ENCODE measurements around the gene ULK1.
A peak's percentile ranks its signal among the peaks of the same experiment; 100 is the strongest.

The ULK1 gene

DNA sequence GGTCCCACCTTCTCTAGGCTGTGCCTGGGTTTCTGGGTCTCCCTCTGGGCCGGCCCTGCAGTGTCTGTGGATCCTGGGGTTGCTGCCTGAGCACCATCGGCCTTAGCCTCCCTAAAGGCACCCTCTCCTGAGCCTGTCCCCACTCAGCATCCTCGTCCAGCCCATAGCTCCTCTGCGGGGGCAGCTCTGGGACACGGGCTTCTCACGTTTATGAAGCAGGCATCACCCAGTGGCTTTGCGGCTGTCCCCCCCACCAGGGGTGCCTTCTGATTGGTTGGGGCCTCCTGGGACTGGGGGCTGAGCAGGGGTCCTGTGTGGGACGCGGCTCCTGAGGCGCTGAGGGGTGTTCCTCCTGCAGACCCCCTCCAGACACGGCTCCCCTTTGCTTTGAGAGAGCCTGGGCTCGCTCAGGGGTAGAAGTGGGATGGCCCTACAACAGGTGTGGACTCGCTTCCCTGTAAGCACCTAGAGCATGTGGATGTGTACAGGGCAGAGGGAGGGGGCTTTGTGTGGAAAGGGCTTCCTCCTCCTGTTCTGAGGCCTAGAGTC lies 10.7 kb downstream of the ULK1 start:
- Histone ChIP-seq H3K4me1 (ENCODE audit: control insufficient read depth, insufficient read depth, low read length) (no peaks in the 10 kb centered on the region), H3K4me3 (ENCODE audit: low read length) (no peak overlapping the region), H3K9me3 (ENCODE audit: control insufficient read depth, low read length) (no peaks in the 10 kb centered on the region), H3K27me3 (replicated peaks; ENCODE audit: control insufficient read depth, insufficient read depth, low read length) (no peaks in the 10 kb centered on the region), H3K36me3 (ENCODE audit: control insufficient read depth, insufficient read depth, low read length, severe bottlenecking) (peaks cover 16% of the 10 kb centered on the region), H3K9ac (ENCODE audit: low read length) (no peak overlapping the region)
- DNase-seq (ENCODE audit: low read depth) = no peak

DNA sequence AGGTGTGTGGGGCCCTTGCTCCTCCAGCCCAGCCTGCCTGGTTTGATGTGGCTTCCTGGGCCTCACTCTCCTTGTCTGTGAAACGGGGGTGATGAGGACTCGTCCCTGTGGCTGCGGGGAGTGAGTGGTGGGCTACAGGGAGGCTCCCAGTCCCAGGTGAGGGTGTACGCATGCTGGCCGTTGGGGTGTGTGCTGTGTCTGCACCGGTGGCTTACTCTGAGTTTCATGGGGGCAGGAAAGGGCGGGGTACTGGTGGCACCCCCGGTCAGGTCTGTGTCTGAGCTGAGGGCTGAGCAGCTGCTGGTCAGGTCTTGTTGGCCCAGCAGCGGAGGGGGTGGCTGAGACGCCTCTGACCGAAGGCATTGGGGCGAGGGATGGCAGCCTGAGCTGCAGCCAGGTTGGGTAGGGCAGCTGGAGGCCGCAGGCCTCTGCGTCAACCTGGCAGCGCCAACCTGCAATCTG lies 11.2 kb downstream of the ULK1 start:
- H3K36me3 ChIP-seq (ENCODE audit: control insufficient read depth, insufficient read depth, low read length, severe bottlenecking) = peaks cover 21% of the 10 kb centered on the region
- H3K9me3 ChIP-seq (ENCODE audit: control insufficient read depth, low read length) = no peaks in the 10 kb centered on the region
- H3K27me3 ChIP-seq (replicated peaks; ENCODE audit: control insufficient read depth, insufficient read depth, low read length) = no peaks in the 10 kb centered on the region
- no peak for DNase-seq (ENCODE audit: low read depth)
- no peak overlapping the region for H3K9ac ChIP-seq (ENCODE audit: low read length)
- no peaks in the 10 kb centered on the region for H3K4me1 ChIP-seq (ENCODE audit: control insufficient read depth, insufficient read depth, low read length)
- H3K4me3 ChIP-seq (ENCODE audit: low read length) = no peak overlapping the region

DNA sequence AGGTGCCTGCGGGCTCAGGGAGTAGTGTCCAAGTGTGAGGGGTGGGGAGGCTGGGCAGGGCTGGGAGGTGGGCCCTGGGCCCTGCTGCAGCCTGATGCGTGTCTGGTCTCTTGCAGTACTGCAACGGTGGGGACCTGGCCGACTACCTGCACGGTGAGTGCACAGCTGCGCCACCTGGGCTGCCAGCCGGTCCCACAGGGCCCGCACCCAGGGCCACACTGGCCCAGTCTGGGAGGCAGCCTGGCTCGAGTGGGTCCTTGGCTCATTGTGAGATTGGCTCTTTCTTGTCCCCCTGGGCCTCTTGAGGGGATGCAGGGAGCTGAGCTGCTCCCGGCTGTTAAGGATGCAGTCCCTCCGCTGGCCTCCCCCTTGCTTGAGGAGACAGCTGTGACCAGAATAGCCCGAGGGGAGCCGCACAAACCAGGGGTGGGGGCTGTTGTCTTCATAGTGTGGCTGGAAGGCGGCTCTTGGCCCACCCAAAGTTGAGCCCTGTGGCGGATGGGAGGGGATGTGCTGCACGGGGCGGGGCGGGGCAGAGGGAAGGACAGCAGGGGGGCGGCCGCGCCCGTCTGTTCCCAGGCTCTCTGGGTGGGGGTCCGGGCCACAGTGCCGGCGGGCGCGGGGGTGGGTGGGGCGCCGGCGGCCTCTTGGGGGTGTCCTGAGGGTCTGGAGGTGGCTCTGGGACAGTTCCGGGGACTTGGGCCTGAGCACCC lies 13.1 kb downstream of the ULK1 start:
- no peaks in the 10 kb centered on the region for H3K27me3 ChIP-seq (replicated peaks; ENCODE audit: control insufficient read depth, insufficient read depth, low read length)
- no peak overlapping the region for H3K9ac ChIP-seq (ENCODE audit: low read length)
- peaks cover 9% of the 10 kb centered on the region for H3K4me1 ChIP-seq (ENCODE audit: control insufficient read depth, insufficient read depth, low read length)
- peaks cover 37% of the 10 kb centered on the region for H3K36me3 ChIP-seq (ENCODE audit: control insufficient read depth, insufficient read depth, low read length, severe bottlenecking)
- no peak for DNase-seq (ENCODE audit: low read depth)
- no peaks in the 10 kb centered on the region for H3K9me3 ChIP-seq (ENCODE audit: control insufficient read depth, low read length)
- no peak overlapping the region for H3K4me3 ChIP-seq (ENCODE audit: low read length)

DNA sequence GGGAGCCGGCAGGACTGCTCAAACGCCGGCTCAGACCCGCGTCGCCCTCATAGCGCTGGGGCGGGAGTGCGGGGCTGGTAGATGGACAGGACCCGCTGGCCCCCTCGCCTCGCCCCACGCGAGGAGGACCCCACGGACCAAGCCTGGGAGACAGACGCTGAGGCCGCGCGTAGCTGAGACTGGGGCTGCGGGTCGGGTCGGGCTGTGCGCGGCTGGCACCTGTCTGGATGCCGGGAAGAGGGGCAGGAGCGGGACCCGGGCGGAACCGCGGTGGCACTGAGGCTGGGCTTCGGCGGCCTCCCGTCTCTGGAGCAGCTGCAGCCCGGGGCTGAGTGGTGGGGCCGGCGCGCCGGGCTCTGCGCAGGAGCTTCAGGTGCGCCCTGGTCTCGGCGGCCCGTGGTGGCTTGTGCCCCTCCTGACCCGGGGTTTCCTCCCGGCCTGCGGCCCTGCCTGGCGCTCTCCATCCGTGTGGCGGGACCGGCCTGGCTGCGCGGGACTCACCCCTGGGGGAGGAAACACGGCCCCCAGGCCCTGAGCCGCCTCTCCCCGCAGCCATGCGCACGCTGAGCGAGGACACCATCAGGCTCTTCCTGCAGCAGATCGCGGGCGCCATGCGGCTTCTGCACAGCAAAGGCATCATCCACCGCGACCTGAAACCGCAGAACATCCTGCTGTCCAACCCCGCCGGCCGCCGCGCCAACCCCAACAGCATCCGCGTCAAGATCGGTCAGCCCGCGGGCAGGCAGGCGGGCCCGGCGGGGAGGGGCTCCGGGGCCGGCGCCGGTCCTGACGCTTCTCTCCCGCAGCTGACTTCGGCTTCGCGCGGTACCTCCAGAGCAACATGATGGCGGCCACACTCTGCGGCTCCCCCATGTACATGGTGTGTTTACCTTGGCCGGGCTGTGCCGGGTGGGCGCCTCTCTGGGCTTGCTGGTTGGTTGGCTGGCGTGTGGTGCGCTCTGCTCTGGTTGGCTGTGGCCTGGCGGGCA lies 14.0 kb downstream of the ULK1 start:
- H3K4me3 ChIP-seq (ENCODE audit: low read length) = no peak overlapping the region

DNA sequence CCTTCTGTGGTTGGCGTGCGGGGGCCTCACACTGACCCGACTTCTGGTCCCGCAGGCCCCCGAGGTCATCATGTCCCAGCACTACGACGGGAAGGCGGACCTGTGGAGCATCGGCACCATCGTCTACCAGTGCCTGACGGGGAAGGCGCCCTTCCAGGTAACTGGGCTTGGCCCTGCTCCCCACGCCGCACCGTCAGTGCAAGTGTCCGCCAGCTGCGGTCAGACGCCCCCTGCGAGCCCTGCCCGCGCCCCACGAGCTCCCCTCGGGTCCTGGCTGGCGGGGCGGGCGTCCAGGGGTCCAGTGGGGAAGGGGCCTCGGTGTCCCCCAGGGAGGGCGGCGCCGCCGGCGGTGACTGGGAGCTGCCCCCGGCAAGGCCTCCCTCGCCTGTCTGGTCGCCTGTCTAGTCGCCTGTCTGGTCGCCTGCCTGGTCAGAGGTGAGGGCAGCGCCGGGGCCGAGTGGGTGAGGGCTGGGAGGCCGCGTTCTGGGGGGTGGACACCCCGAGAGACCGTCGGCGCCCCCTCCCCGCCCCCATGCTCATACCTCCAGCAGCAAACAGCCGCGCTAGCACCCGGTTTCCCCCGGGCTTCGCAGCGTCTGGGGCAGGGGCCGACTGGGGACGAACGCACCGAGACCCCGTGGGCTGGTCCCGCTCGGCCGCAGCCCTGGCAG lies 14.8 kb downstream of the ULK1 start:
- DNase-seq (ENCODE audit: low read depth) = no peak
- H3K36me3 ChIP-seq (ENCODE audit: control insufficient read depth, insufficient read depth, low read length, severe bottlenecking) = peaks cover 43% of the 10 kb centered on the region
- H3K9me3 ChIP-seq (ENCODE audit: control insufficient read depth, low read length) = no peaks in the 10 kb centered on the region
- no peak overlapping the region for H3K9ac ChIP-seq (ENCODE audit: low read length)
- H3K4me1 ChIP-seq (ENCODE audit: control insufficient read depth, insufficient read depth, low read length) = peaks cover 14% of the 10 kb centered on the region
- no peaks in the 10 kb centered on the region for H3K27me3 ChIP-seq (replicated peaks; ENCODE audit: control insufficient read depth, insufficient read depth, low read length)
- H3K4me3 ChIP-seq (ENCODE audit: low read length) = no peak overlapping the region

More for the DNA sequence above, 14.0 kb downstream of the ULK1 start:
- H3K9ac ChIP-seq (ENCODE audit: low read length) = no peak overlapping the region
- H3K9me3 ChIP-seq (ENCODE audit: control insufficient read depth, low read length) = no peaks in the 10 kb centered on the region
- H3K36me3 ChIP-seq (ENCODE audit: control insufficient read depth, insufficient read depth, low read length, severe bottlenecking) = peaks cover 37% of the 10 kb centered on the region
- H3K4me1 ChIP-seq (ENCODE audit: control insufficient read depth, insufficient read depth, low read length) = peaks cover 14% of the 10 kb centered on the region
- DNase-seq (ENCODE audit: low read depth) = no peak
- H3K27me3 ChIP-seq (replicated peaks; ENCODE audit: control insufficient read depth, insufficient read depth, low read length) = no peaks in the 10 kb centered on the region

DNA sequence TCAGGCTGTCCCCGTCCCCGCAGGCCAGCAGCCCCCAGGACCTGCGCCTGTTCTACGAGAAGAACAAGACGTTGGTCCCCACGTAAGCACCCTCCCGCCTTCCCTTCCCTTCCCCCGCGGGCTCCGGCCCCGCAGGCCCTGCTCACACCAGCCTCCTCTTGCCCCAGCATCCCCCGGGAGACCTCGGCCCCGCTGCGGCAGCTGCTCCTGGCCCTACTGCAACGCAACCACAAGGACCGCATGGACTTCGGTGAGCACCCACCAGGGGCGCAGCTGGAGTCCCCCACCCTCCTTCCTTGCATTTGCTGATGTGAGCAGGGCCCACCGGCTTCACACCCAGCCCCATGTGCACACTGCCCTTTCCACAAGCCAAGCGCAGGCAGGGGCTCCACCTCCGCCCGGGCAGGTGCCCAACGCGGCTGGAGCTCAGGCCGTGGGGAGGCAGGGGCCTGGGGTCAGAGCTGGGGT lies 15.4 kb downstream of the ULK1 start:
- Histone ChIP-seq H3K27me3 (replicated peaks; ENCODE audit: control insufficient read depth, insufficient read depth, low read length) (no peaks in the 10 kb centered on the region), H3K9ac (ENCODE audit: low read length) (no peak overlapping the region), H3K9me3 (ENCODE audit: control insufficient read depth, low read length) (no peaks in the 10 kb centered on the region), H3K36me3 (ENCODE audit: control insufficient read depth, insufficient read depth, low read length, severe bottlenecking) (peaks cover 49% of the 10 kb centered on the region), H3K4me3 (ENCODE audit: low read length) (no peak overlapping the region), H3K4me1 (ENCODE audit: control insufficient read depth, insufficient read depth, low read length) (peaks cover 14% of the 10 kb centered on the region)
- DNase-seq (ENCODE audit: low read depth) = no peak

DNA sequence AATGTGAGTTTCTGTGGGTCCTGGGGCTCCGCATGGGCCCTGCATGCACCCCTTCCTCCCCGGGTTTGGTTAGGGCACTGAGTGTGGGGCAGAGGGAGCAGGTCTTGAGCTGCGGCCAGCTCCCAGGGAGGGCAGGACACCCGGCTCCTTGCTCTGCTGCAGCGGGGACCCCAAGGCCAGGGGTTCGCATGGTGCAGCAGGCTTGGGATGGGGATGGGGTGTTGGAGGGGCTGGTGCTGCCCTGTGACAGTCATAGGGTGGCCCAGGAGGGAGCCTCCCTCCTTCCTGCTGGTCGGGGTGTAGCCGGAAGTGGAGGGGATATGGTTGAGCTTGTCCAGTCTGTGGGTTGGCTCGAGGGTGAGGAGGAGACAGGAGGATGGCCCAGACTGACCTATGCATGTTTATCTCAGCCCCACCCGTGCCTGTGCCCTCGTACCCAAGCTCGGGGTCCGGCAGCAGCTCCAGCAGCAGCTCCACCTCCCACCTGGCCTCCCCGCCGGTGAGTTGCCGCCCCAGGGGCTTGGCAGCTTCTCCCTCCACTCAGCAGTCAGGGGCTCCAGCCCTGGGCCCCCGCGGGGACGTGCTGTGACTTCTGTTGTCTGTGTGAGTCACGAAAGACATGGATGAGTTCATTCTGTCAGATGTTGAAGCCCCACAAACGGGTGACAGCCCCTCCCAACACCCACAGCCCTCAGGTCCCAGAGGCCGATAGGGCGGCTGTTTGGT lies 16.0 kb downstream of the ULK1 start:
- Histone ChIP-seq H3K27me3 (replicated peaks; ENCODE audit: control insufficient read depth, insufficient read depth, low read length) (no peaks in the 10 kb centered on the region), H3K9ac (ENCODE audit: low read length) (no peak overlapping the region), H3K36me3 (ENCODE audit: control insufficient read depth, insufficient read depth, low read length, severe bottlenecking) (peaks cover 56% of the 10 kb centered on the region), H3K4me1 (ENCODE audit: control insufficient read depth, insufficient read depth, low read length) (peaks cover 14% of the 10 kb centered on the region), H3K4me3 (ENCODE audit: low read length) (no peak overlapping the region), H3K9me3 (ENCODE audit: control insufficient read depth, low read length) (no peaks in the 10 kb centered on the region)
- DNase-seq (ENCODE audit: low read depth) = no peak

DNA sequence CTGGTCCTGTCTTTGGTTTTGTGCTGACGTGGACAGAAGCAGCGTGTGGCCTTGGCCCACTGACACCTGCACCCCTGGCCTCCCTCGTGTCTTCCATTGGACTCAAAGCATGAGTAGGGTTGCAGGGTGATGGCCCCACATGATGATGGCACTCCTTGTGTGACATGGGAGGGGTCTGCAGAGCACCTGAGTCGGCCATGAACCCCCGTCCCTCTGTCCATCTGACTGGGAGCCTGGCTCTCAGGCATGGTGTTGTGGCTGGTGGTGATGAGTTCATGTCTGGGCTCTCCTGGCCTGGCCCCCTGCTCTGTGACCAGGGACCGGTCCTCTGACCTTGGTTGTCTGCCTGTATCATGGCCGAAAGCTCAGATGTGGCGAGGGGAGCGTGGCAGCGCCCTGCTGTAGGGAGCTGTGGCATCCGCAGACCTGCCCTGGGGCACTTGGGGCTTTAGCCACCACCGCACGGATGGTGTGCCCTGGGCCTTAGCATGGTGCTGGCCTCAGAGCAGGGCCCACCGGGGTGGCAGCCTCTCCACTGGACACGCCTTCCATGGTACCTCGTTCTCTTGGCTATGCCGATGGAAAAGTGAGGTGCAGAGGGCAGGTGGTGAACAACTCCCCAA lies 16.7 kb downstream of the ULK1 start:
- DNase-seq (ENCODE audit: low read depth) = no peak
- no peaks in the 10 kb centered on the region for H3K27me3 ChIP-seq (replicated peaks; ENCODE audit: control insufficient read depth, insufficient read depth, low read length)
- H3K9ac ChIP-seq (ENCODE audit: low read length) = no peak overlapping the region
- H3K4me1 ChIP-seq (ENCODE audit: control insufficient read depth, insufficient read depth, low read length) = peaks cover 14% of the 10 kb centered on the region
- no peaks in the 10 kb centered on the region for H3K9me3 ChIP-seq (ENCODE audit: control insufficient read depth, low read length)
- H3K36me3 ChIP-seq (ENCODE audit: control insufficient read depth, insufficient read depth, low read length, severe bottlenecking) = peaks cover 62% of the 10 kb centered on the region
- no peak overlapping the region for H3K4me3 ChIP-seq (ENCODE audit: low read length)

DNA sequence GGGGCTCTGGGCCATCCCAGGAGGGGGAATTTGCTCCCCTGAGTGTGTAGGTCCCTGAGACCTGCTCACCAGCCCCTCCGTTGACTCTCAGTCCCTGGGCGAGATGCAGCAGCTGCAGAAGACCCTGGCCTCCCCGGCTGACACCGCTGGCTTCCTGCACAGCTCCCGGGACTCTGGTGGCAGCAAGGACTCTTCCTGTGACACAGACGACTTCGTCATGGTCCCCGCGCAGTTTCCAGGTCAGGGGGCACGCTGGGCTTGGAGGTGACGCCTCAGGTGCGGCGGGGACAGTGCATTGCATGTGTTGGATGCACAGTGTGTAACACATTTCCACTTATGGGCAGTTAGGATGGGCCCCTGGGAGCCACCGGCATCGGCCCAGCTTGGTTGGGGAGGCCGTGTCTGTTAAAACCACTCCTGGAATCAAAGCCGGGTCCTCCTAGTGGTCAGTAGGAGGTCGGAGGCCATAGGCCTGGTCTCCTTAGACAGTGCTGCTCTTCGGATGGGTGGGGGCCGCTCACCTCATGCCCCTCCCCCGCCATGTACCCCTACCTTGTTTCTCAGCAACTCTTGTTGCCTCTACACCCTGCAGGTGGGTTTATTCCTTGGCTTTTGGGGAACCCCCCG lies 17.5 kb downstream of the ULK1 start:
- H3K9me3 ChIP-seq (ENCODE audit: control insufficient read depth, low read length) = no peaks in the 10 kb centered on the region
- H3K27me3 ChIP-seq (replicated peaks; ENCODE audit: control insufficient read depth, insufficient read depth, low read length) = no peaks in the 10 kb centered on the region
- no peak for DNase-seq (ENCODE audit: low read depth)
- H3K9ac ChIP-seq (ENCODE audit: low read length) = peak overlapping the region; percentile 25
- H3K4me3 ChIP-seq (ENCODE audit: low read length) = no peak overlapping the region
- H3K4me1 ChIP-seq (ENCODE audit: control insufficient read depth, insufficient read depth, low read length) = peaks cover 14% of the 10 kb centered on the region
- peaks cover 66% of the 10 kb centered on the region for H3K36me3 ChIP-seq (ENCODE audit: control insufficient read depth, insufficient read depth, low read length, severe bottlenecking)

Data from adipocyte (in vitro differentiated cells).